Measurements from ENCODE around the gene RBM33. TPM values are rescaled to one million over a fixed set of nuclear protein-coding genes. Genes with fewer than 3 reads are reported as not detected.
A peak's percentile ranks its signal among the peaks of the same experiment; 100 is the strongest.

RBM33 gene
- total and polyA plus RNA-seq, 9 of the 15 experiments (the other 6 are each of a cell fraction or from before 2014, with no cell fraction given): 4.4 to 80.7 (median 27.3) TPM

- TF ChIP-seq NFE2L1 (tag; IDR thresholded peaks at IDR 0.05; ENCODE audit: borderline replicate concordance, low read depth): no peak
- no peak for TF ChIP-seq ZFP1 (CRISPR knock-in tag; IDR thresholded peaks at IDR 0.05)
- no peak for TF ChIP-seq IFI16 (CRISPR knock-in tag; IDR thresholded peaks at IDR 0.05)
- no peak for TF ChIP-seq ATF2 (CRISPR knock-in tag; IDR thresholded peaks at IDR 0.05)
- no peak for TF ChIP-seq TCF3 (CRISPR knock-in tag; IDR thresholded peaks at IDR 0.05)
- no peak for TF ChIP-seq YBX1 (IDR thresholded peaks at IDR 0.05)
- no peak for TF ChIP-seq COPS2 (conservative IDR thresholded peaks at IDR 0.05)
- TF ChIP-seq GABPB1 (CRISPR knock-in tag; IDR thresholded peaks at IDR 0.05): no peak
- no peak for TF ChIP-seq E2F8 (IDR thresholded peaks at IDR 0.05; ENCODE audit: low read depth, partially characterized antibody)
- no peak for TF ChIP-seq TGIF2 (CRISPR knock-in tag; IDR thresholded peaks at IDR 0.05)
- TF ChIP-seq SMARCC2 (IDR thresholded peaks at IDR 0.05; ENCODE audit: low read depth): no peak
- 0 out of 2 replicates have a peak, but pooled peaks have one; percentile 4 for TF ChIP-seq MAFK (IDR thresholded peaks at IDR 0.05; ENCODE audit: low read length)
- no peak for TF ChIP-seq RBM25 (IDR thresholded peaks at IDR 0.05; ENCODE audit: low read depth, low read length, severe bottlenecking)
- TF ChIP-seq THRA (IDR thresholded peaks at IDR 0.05): no peak
- TF ChIP-seq ZNF224 (CRISPR knock-in tag; IDR thresholded peaks at IDR 0.05): no peak
- no peak; the same call in 1 of the 2 replicates for TF ChIP-seq GATA2 (CRISPR knock-in tag; IDR thresholded peaks at IDR 0.05)
- TF ChIP-seq MTA1 (IDR thresholded peaks at IDR 0.05; ENCODE audit: borderline replicate concordance): no peak
- TF ChIP-seq NR2F6 (CRISPR knock-in tag; IDR thresholded peaks at IDR 0.05): no peak
- TF ChIP-seq BCL6 (CRISPR knock-in tag; IDR thresholded peaks at IDR 0.05): no peak
- TF ChIP-seq ELF1 (tag; IDR thresholded peaks at IDR 0.05): no peak
- TF ChIP-seq MED1 (CRISPR knock-in tag; IDR thresholded peaks at IDR 0.05; ENCODE audit: borderline replicate concordance): no peak
- TF ChIP-seq C11orf30 (IDR thresholded peaks at IDR 0.05; ENCODE audit: low read depth): no peak
- no peak for TF ChIP-seq RBM14 (IDR thresholded peaks at IDR 0.05; ENCODE audit: borderline replicate concordance, insufficient read depth, low read depth, low read length)
- TF ChIP-seq TAF1 (IDR thresholded peaks at IDR 0.05; ENCODE audit: control insufficient read depth, extremely low read depth, insufficient read depth, low read length, severe bottlenecking): peak; percentile 82
- TF ChIP-seq ZNF165 (CRISPR knock-in tag; IDR thresholded peaks at IDR 0.05; ENCODE audit: borderline replicate concordance): no peak
Measured at GRCh38 chr7:155644971-155645509, 579 bp downstream of the RBM33 start (continued).

Data from K562 (cell line).